ENCODE measurements around the gene AK9.

AK9 gene

GRCh38 chr6:109508166-109508860 lies 182.7 kb downstream of the AK9 start:
- no peak for DNase-seq

GRCh38 chr6:109507490-109508072 lies 183.4 kb downstream of the AK9 start:
- DNase-seq = no peak

- DNase-seq = no peak
Measured at GRCh38 chr6:109506841-109507240, 184.2 kb downstream of the AK9 start.

- no peak for DNase-seq
Measured at GRCh38 chr6:109506314-109506713, 184.7 kb downstream of the AK9 start.

- DNase-seq = no peak
Measured at GRCh38 chr6:109503327-109504224, 187.4 kb downstream of the AK9 start.

- no peak for DNase-seq
Measured at GRCh38 chr6:109498936-109499335, 192.1 kb downstream of the AK9 start.

- no peak for DNase-seq
Measured at GRCh38 chr6:109498052-109498451, 192.9 kb downstream of the AK9 start.

GRCh38 chr6:109496036-109496772 lies 194.8 kb downstream of the AK9 start:
- no peak for DNase-seq

- no peak for DNase-seq
Measured at GRCh38 chr6:109493865-109494264, 197.1 kb downstream of the AK9 start.

GRCh38 chr6:109491207-109491938 lies 199.6 kb downstream of the AK9 start:
- no peak for DNase-seq

GRCh38 chr6:109490713-109491112 lies 200.3 kb downstream of the AK9 start:
- no peak for DNase-seq

GRCh38 chr6:109488001-109488400 lies 203.0 kb downstream of the AK9 start:
- DNase-seq = no peak

- DNase-seq = no peak
Measured at GRCh38 chr6:109486068-109486467, 204.9 kb downstream of the AK9 start.

GRCh38 chr6:109485266-109485935 lies 205.6 kb downstream of the AK9 start:
- DNase-seq = no peak

- DNase-seq = no peak
Measured at GRCh38 chr6:109484122-109484521, 206.9 kb downstream of the AK9 start.

- no peak for DNase-seq
Measured at GRCh38 chr6:109483735-109484057, 207.3 kb downstream of the AK9 start.

GRCh38 chr6:109482905-109483734 lies 207.9 kb downstream of the AK9 start, which contains the start of gene ZBTB24:
ZBTB24 (minus strand) TSS chr6:109483219; CDS start chr6:109482026, 1,193 bp downstream.
- DNase-seq = peak; percentile 91

- DNase-seq = no peak
Measured at GRCh38 chr6:109480993-109481480, 210.0 kb downstream of the AK9 start.

GRCh38 chr6:109478841-109479624 lies 212.0 kb downstream of the AK9 start:
- DNase-seq = no peak

All from RPMI8226 (cell line).